ENCODE measurements around the gene IZUMO1R. TPM values are rescaled to one million over a fixed set of nuclear protein-coding genes. Genes with fewer than 3 reads are reported as not detected.

IZUMO1R gene
- total RNA-seq, 4 donors from 2014 or later: not detected

- Histone ChIP-seq H3K27ac (no peak overlapping the region), H3K9me3 (peaks cover 0 to 5% (median 0%) of the 10 kb centered on the region in 3 donors), H3K27me3 (no peaks in the 10 kb centered on the region), H3K4me1 (no peaks in the 10 kb centered on the region), H3K4me3 (no peak overlapping the region), H3K36me3 (no peaks in the 10 kb centered on the region)
- TF ChIP-seq POLR2A (IDR thresholded peaks at IDR 0.05): no peak
- no peak for TF ChIP-seq CTCF (IDR thresholded peaks at IDR 0.05 in 4 of 5, conservative IDR thresholded peaks at IDR 0.05 in 1 of 5)
- in situ Hi-C loops (cut with MboI; ENCODE audit: low sequenced_read_pairs in 4 of 4): no loop called here
- ATAC-seq (no peak), DNase-seq (no peak)
- intact Hi-C loops (cut with DNase I; ENCODE audit: low total_unique reads): no loop called here
Observed at GRCh38 chr11:94295534-94295933, 8.8 kb upstream of the IZUMO1R start.

- Histone ChIP-seq H3K4me3 (no peak overlapping the region), H3K9me3 (no peaks in the 10 kb centered on the region), H3K36me3 (no peaks in the 10 kb centered on the region), H3K4me1 (no peaks in the 10 kb centered on the region), H3K27ac (no peak overlapping the region), H3K27me3 (no peaks in the 10 kb centered on the region)
- in situ Hi-C loops (cut with MboI; ENCODE audit: low sequenced_read_pairs in 4 of 4) (no loop called here), intact Hi-C loops (cut with DNase I; ENCODE audit: low total_unique reads) (no loop called here)
- TF ChIP-seq CTCF (IDR thresholded peaks at IDR 0.05 in 4 of 5, conservative IDR thresholded peaks at IDR 0.05 in 1 of 5): no peak
- no peak for TF ChIP-seq POLR2A (IDR thresholded peaks at IDR 0.05)
- DNase-seq: no peak
- ATAC-seq: no peak
Observed at GRCh38 chr11:94297985-94298576, 6.3 kb upstream of the IZUMO1R start.

GRCh38 chr11:94302776-94303175 lies 1.6 kb upstream of the IZUMO1R start:
- intact Hi-C loops (cut with DNase I; ENCODE audit: low total_unique reads) (no loop called here), in situ Hi-C loops (cut with MboI; ENCODE audit: low sequenced_read_pairs in 4 of 4) (no loop called here)
- no peak for TF ChIP-seq POLR2A (IDR thresholded peaks at IDR 0.05)
- no peak for TF ChIP-seq CTCF (IDR thresholded peaks at IDR 0.05 in 4 of 5, conservative IDR thresholded peaks at IDR 0.05 in 1 of 5)
- Histone ChIP-seq H3K27me3 (no peaks in the 10 kb centered on the region), H3K27ac (no peak overlapping the region), H3K4me1 (no peaks in the 10 kb centered on the region), H3K9me3 (no peaks in the 10 kb centered on the region), H3K4me3 (no peak overlapping the region), H3K36me3 (no peaks in the 10 kb centered on the region)
- DNase-seq (no peak), ATAC-seq (no peak)

DNA sequence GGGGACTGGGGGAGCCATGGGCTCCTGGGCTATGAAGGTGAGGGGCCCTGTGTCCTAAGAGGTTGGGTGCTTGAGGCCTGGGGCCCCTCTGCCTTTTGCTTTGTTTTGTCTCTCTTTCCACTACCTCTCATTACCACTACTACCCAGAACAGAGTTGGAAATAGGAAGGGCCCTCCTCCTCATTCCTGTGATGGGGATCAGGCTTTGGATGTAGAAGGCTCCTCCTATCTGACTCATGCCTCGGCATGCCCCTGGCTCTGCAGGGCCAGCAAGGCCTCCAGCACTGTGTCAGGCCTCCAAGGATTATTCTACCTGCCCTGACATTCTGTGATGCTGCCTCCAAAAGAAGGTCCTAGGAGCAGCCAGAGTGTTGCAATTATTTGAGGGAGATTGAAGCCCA lies 766 bp downstream of the IZUMO1R start:
- in situ Hi-C loops (cut with MboI; ENCODE audit: low sequenced_read_pairs in 4 of 4): no loop called here
- Histone ChIP-seq H3K27me3 (no peaks in the 10 kb centered on the region), H3K36me3 (no peaks in the 10 kb centered on the region), H3K4me1 (no peaks in the 10 kb centered on the region), H3K27ac (no peak overlapping the region), H3K4me3 (no peak overlapping the region), H3K9me3 (no peaks in the 10 kb centered on the region)
- intact Hi-C loops (cut with DNase I; ENCODE audit: low total_unique reads): no loop called here
- DNase-seq (no peak), ATAC-seq (no peak)
- TF ChIP-seq CTCF (IDR thresholded peaks at IDR 0.05 in 4 of 5, conservative IDR thresholded peaks at IDR 0.05 in 1 of 5) (no peak), POLR2A (IDR thresholded peaks at IDR 0.05) (no peak)
